Esophagus squamous epithelium (tissue), 5 donors: ENCODE data around the gene NOS1. TPM values are rescaled to one million over a fixed set of nuclear protein-coding genes. Genes with fewer than 3 reads are reported as not detected.
A peak's percentile ranks its signal among the peaks of the same experiment; 100 is the strongest.
"Not testable (repeated sequence)": the region's sequence is repeated elsewhere in the genome, so short reads cannot be mapped to it uniquely, and the experiment has no call there.

Experiments used
- DNase-seq: peaks from one replicate; lab custom pipeline; 2025; lab: John Stamatoyannopoulos, UW
- H3K27ac ChIP-seq, 4 donors: fragments of 200-600 bp; sonication (generic); one replicate each; pipeline ENCODE4 v1.5.1; 2016 to 2019; ENCODE audit warnings: mild to moderate bottlenecking in 1 of 4
- H3K27me3 ChIP-seq, 4 donors: fragments of 200-600 bp; sonication (generic); 1 replicate in 3 of 4; 2 replicates in 1 of 4; pipeline versions ENCODE4 v1.5.1 to v1.6.0; 2017 to 2021; ENCODE audit warnings: antibody characterized with exemption in 1 of 4
- H3K36me3 ChIP-seq, 3 donors: fragments of 200-600 bp; sonication (generic); one replicate each; pipeline ENCODE4 v1.5.1; 2016 to 2019
- H3K4me1 ChIP-seq, 3 donors: fragments of 200-600 bp; sonication (generic); one replicate each; pipeline ENCODE4 v1.5.1; 2017 to 2019
- H3K4me3 ChIP-seq, 4 donors: fragments of 200-600 bp; sonication (generic); 1 replicate in 3 of 4; 2 replicates in 1 of 4; pipeline ENCODE4 v1.5.1; 2016 to 2019; ENCODE audit warnings: mild to moderate bottlenecking in 2 of 4, moderate library complexity in 1 of 4
- H3K9me3 ChIP-seq, 3 donors: fragments of 200-600 bp; sonication (generic); one replicate each; pipeline ENCODE4 v1.5.1; 2016 to 2019
- POLR2A ChIP-seq, 4 donors: fragments of 450-650 bp; IDR thresholded peaks; one replicate each; pipeline ENCODE4 v1.6.1; 2017; ENCODE audit warnings: antibody characterized with exemption in 4 of 4, mild to moderate bottlenecking in 4 of 4, moderate library complexity in 3 of 4
- WGBS, 2 donors: methylation state at CpG; one replicate each; pipeline ENCODE4 v1.1.5; 2018; 5-methylcytosine and 5-hydroxymethylcytosine counted together
- intact Hi-C: fragments of 100-400 bp; cut with DNase I; formaldehyde crosslinking; loops from one replicate; pipeline ENCODE4 v1.15.0; 2022
- total RNA-seq, 4 donors: library from RNA; depleted of rRNA; stranded (reverse); fragments of >200 nt; gene quantifications; one replicate each; pipeline ENCODE4 v1.1.0, GENCODE V29; 2016
- TF ChIP-seq, protein P1 (sequence below), 6 experiments: fragments of 450-650 bp in 4 of 6; fragments of 200-600 bp in 2 of 6; sonication (generic) in 2 of 6; IDR thresholded peaks; one replicate each; pipeline ENCODE4 v1.5.1; 2016 to 2019; ENCODE audit warnings: antibody characterized with exemption in 6 of 6, mild to moderate bottlenecking in 4 of 6, moderate library complexity in 4 of 6
- donor health status: DM: yes; HTN: yes; CAD: no.

NOS1 gene
- total RNA-seq, 4 donors from 2014 or later: 0.49 to 1.9 (median 1.5) TPM

DNA sequence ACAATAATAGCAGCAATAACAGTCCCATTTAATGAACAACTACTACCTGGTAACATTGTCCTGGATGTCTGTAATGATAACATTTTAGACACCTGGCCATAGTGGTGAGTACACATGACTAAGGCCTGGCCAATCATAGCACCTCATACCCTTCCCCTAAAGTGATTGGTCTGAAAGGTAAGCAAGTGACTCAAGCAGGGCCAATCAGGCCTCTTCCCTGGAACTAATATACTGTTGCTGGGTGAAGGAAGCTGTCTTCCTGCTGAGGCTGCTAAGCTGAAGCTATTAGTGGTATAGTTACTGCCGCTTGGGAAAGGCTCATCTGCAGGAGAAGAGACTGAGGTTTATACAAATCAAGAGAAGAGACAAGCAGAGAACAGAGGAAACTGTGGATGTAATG is 18.7 kb upstream of the NOS1 start:
- Histone ChIP-seq H3K4me3 (no peak overlapping the region), H3K36me3 (no peaks in the 10 kb centered on the region), H3K27ac (no peak overlapping the region), H3K27me3 (peaks cover 0 to 11% (median 0%) of the 10 kb centered on the region in 4 donors), H3K9me3 (no peaks in the 10 kb centered on the region), H3K4me1 (no peaks in the 10 kb centered on the region)
- DNase-seq: no peak
- TF ChIP-seq, protein P1, sequence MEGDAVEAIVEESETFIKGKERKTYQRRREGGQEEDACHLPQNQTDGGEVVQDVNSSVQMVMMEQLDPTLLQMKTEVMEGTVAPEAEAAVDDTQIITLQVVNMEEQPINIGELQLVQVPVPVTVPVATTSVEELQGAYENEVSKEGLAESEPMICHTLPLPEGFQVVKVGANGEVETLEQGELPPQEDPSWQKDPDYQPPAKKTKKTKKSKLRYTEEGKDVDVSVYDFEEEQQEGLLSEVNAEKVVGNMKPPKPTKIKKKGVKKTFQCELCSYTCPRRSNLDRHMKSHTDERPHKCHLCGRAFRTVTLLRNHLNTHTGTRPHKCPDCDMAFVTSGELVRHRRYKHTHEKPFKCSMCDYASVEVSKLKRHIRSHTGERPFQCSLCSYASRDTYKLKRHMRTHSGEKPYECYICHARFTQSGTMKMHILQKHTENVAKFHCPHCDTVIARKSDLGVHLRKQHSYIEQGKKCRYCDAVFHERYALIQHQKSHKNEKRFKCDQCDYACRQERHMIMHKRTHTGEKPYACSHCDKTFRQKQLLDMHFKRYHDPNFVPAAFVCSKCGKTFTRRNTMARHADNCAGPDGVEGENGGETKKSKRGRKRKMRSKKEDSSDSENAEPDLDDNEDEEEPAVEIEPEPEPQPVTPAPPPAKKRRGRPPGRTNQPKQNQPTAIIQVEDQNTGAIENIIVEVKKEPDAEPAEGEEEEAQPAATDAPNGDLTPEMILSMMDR (IDR thresholded peaks at IDR 0.05): no peak
- TF ChIP-seq POLR2A (IDR thresholded peaks at IDR 0.05): no peak
- intact Hi-C loops: no loop called here
- WGBS, 2 donors: 75 to 88% methylated on average over 1 of the region's 1 CpG

DNA sequence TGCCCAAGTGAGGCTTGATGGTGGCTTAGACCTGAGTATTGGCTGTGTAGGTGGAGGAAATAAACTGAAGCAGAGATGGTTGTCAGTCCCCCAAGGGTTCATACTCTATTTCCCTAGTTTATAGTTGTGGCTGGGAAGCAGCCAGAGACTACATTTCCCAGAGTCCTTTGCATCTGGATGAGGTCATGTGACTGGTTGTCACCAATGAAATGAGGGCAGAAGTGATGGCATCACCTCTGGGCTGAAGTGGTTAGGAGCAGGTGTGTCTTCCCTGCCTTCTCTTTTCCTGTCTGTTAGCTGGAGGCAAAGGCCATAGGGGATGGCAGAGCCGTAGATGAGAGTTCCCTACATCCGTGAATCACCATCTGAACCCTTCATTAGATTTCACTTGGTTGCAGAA is 16.3 kb upstream of the NOS1 start:
- Histone ChIP-seq H3K4me3 (no peak overlapping the region), H3K27ac (no peak overlapping the region), H3K36me3 (no peaks in the 10 kb centered on the region), H3K4me1 (no peaks in the 10 kb centered on the region), H3K9me3 (no peaks in the 10 kb centered on the region), H3K27me3 (peaks cover 0 to 16% (median 0%) of the 10 kb centered on the region in 4 donors)
- DNase-seq: no peak
- WGBS, 2 donors: 79 to 89% methylated on average over 2 of the region's 2 CpGs
- TF ChIP-seq, protein P1 (IDR thresholded peaks at IDR 0.05): no peak
- TF ChIP-seq POLR2A (IDR thresholded peaks at IDR 0.05): no peak
- intact Hi-C loops: no loop called here

DNA sequence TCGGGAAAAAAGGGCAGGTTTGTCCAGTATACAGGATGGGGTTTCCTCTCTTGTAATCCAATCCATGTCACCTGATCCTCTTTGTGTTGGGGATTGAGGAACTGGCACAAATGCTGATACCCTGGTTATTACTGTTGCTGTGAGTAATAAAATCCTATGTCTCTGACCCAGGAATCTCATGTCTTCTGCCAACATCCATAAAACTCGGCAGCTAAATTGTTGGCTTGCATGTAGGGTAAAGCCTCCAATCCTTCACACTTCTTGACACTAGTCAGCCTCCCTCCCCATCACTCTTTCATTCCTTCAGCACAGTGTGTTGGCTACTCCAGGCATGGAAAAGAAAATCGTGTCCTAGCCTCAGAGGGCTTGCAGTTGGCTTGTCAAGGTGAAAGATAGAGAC is 9.2 kb upstream of the NOS1 start:
- H3K27ac ChIP-seq: no peak overlapping the region
- no peaks in the 10 kb centered on the region for H3K4me1 ChIP-seq
- H3K4me3 ChIP-seq: no peak overlapping the region
- DNase-seq: no peak
- WGBS, 2 donors: 41 to 47% methylated on average over 2 to 3 of the region's 3 CpGs
- intact Hi-C loops: no loop called here
- H3K9me3 ChIP-seq: no peaks in the 10 kb centered on the region
- H3K36me3 ChIP-seq: no peaks in the 10 kb centered on the region
- TF ChIP-seq, protein P1 (IDR thresholded peaks at IDR 0.05): no peak
- TF ChIP-seq POLR2A (IDR thresholded peaks at IDR 0.05): no peak
- H3K27me3 ChIP-seq: peaks cover 0 to 47% (median 0%) of the 10 kb centered on the region in 4 donors

DNA sequence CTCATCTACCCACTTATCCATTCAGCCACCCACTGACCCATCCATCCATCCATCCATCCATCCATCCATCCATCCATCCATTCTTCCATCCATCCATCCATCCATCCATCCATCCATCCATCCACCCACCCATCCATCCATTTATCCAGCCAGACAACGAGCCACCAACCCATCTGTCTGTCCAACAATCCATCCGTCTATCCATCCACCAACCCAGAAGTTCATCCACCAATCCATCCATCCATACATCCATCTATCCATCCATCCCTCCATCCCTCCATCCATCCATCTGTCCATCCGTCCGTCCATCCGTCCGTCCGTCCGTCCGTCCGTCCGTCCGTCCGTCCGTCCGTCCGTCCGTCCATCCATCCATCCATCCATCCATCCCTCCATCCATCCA is 8.6 kb upstream of the NOS1 start:
- H3K4me1 ChIP-seq, H3K36me3 ChIP-seq, DNase-seq, H3K27ac ChIP-seq, H3K4me3 ChIP-seq, H3K9me3 ChIP-seq: not testable (repeated sequence)
- intact Hi-C loops: loop anchor here (5.0 kb wide), 3 partner anchors 133 to 467 kb away; no protein-coding TSS in a partner anchor
- WGBS, 2 donors: 66% methylated on average over 17 of the region's 17 CpGs
- peaks cover 0 to 47% (median 0%) of the 10 kb centered on the region in 4 donors for H3K27me3 ChIP-seq

DNA sequence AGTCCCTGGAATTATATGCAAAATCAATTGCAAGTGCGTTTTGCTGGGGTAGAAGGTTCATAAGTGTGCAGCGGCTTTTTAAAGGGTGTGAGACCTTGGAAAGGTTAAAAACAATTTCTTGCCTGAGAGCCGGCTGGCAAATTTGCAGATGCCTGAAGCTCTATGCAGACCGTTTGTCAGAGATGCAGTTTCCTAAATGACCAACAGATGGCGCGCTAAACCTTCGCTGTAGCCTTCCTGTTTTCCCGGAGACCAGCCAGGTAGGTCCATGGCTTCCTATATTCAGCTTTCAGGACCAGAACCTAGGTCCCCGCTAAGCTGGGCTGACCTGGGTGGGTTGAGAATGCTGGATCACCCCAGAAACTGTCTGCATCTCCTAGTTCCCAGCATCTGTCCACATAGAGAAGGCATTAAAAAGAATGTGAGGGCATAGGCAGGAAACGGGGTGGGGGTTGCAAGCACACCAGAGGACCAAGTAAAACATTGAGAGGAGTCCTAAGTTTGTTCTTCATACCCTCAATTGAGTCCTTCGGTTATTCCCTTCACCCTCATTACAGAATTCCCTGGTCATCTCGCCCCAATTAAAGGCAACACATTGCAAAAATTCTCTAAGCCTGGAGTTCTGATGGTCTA is 5.7 kb upstream of the NOS1 start:
- intact Hi-C loops: loop anchor here (5.0 kb wide), 3 partner anchors 130 to 470 kb away; no protein-coding TSS in a partner anchor
- Histone ChIP-seq H3K4me1 (no peaks in the 10 kb centered on the region), H3K4me3 (no peak overlapping the region), H3K36me3 (no peaks in the 10 kb centered on the region), H3K27ac (no peak overlapping the region), H3K27me3 (peaks cover 0 to 69% (median 2%) of the 10 kb centered on the region in 4 donors), H3K9me3 (no peaks in the 10 kb centered on the region)
- no peak for TF ChIP-seq POLR2A (IDR thresholded peaks at IDR 0.05)
- TF ChIP-seq, protein P1 (IDR thresholded peaks at IDR 0.05): peak; percentile 51 to 92 (median 88)
- DNase-seq: no peak
- whole genome bisulfite sequencing, 2 donors: 15 to 16% methylated on average over 10 to 12 of the region's 12 CpGs
